ENCODE data around the gene POLR1C. TPM values are rescaled to one million over a fixed set of nuclear protein-coding genes. Genes with fewer than 3 reads are reported as not detected.
"Not testable (repeated sequence)": the region's sequence is repeated elsewhere in the genome, so short reads cannot be mapped to it uniquely, and the experiment has no call there.

POLR1C gene, protein sequence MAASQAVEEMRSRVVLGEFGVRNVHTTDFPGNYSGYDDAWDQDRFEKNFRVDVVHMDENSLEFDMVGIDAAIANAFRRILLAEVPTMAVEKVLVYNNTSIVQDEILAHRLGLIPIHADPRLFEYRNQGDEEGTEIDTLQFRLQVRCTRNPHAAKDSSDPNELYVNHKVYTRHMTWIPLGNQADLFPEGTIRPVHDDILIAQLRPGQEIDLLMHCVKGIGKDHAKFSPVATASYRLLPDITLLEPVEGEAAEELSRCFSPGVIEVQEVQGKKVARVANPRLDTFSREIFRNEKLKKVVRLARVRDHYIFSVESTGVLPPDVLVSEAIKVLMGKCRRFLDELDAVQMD
- total RNA-seq (2014; rRNA removed; shearing (Covaris generic); ENCODE audit: low replicate concordance), result 24.6 and 37.6 TPM in 2 replicates

DNA sequence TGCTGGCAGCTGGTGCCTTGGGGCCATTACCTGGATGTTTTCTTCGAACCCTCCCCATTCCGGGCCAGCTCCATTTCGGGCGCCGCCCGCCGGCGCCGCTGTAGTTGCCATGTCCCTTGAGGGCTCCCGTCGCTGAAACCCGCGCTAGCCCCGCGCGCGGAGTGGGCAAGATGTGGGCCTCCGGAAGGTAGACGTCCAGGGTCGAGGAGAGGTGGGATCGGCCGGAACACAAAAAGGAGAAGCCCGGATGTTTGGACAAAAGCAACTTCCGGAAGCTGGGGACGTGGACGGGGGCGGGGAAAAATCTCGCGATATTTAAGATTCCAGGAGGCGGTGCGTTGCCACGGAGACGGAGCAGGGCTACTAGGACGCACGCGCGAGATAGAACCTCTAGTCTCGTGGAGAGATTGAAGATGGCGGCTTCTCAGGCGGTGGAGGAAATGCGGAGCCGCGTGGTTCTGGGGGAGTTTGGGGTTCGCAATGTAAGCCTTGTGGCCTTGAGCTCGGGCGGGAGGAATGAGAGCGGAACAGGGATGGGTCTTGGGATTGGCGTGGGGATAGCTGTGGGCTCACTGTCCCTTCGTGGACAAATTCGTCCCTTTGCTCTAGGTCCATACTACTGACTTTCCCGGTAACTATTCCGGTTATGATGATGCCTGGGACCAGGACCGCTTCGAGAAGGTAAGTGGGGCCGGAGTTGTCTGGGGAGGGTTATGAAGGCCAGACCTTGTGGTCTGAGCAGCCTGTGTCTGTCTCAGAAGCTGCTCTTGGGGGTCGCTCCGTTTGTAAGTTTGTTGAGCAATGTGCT, at the start of gene POLR1C, which contains the start of gene YIPF3:
Gene POLR1C (plus strand): TSS at position 393 of the 808 bp plus-strand sequence. CDS start 21 bp downstream, at position 414.
Gene YIPF3 (minus strand): TSS at position 230 of the 808 bp plus-strand sequence. CDS start 119 bp downstream, at position 111.
- H3K9me3 ChIP-seq, result no peaks in the 10 kb centered on the region
- peaks cover 34% of the 10 kb centered on the region for H3K36me3 ChIP-seq
- no peaks in the 10 kb centered on the region for H3K27me3 ChIP-seq
- DNase-seq, result peak; percentile 90
- H3K4me3 ChIP-seq, result peak within 1 kb of the TSS; percentile 98

DNA sequence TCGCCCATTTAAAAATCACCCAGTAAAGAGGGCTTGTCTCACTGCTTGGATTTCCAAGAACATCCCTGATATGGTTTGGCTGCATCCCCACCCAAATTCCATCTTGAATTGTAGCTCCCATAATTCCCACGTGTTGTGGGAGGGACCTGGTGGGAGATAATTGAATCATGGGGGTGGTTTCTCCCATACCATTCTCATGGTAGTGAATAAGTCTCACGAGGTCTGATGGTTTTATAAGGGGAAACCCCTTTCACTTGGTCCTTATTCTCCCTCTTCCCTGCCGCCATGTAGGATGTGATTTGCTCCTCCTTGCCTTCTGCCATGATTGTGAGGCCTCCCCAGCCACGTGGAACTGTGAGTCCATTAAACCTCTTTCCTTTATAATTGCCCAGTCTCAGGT, 49.6 kb upstream of the POLR1C start:
- not testable (repeated sequence) for H3K4me3 ChIP-seq, H3K36me3 ChIP-seq, DNase-seq, H3K27me3 ChIP-seq, H3K9me3 ChIP-seq

DNA sequence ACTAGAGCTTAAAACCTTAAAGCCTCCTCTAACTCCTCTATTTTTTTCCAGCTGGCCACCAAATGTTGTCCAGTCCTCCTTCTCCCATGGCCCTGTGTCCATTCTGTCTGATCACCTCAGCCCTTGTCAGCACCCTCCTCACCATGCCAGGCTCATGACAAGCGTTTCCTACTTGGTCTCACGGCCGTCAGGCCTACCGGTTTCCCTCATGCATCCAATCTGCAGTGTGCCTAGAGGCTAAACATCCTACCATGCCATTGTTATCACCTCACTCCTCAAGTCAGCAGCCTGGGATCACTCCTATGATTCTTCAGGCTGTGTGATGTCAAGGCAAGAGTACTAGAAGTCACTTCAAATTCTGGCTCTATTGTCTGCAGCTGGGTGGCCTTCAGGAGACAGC, 49.1 kb upstream of the POLR1C start:
- H3K36me3 ChIP-seq, result no peaks in the 10 kb centered on the region
- no peak for DNase-seq
- H3K9me3 ChIP-seq, result no peaks in the 10 kb centered on the region
- H3K27me3 ChIP-seq, result no peaks in the 10 kb centered on the region
- no peak overlapping the region for H3K4me3 ChIP-seq

DNA sequence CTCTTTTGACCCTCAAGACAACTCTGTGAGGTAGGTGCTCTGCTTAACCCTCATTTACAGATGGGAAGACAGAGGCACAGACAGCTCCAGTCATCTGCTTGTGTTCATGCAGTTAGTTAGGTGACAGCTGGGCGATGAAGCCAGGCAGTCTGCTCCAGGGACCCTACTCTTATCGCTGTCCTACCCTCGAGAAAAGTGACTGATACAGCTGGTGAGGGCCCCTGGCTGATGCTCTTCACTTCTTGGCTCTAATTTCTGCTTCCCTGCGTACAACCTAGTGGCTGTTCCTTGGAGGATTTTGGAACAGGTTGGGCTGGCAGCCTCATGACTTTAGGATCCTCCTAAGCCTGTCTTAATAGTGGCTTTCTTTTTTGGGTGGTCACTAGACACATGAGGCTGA, 48.6 kb upstream of the POLR1C start:
- DNase-seq, result no peak
- H3K9me3 ChIP-seq, result no peaks in the 10 kb centered on the region
- H3K4me3 ChIP-seq, result no peak overlapping the region
- H3K36me3 ChIP-seq, result no peaks in the 10 kb centered on the region
- H3K27me3 ChIP-seq, result no peaks in the 10 kb centered on the region

DNA sequence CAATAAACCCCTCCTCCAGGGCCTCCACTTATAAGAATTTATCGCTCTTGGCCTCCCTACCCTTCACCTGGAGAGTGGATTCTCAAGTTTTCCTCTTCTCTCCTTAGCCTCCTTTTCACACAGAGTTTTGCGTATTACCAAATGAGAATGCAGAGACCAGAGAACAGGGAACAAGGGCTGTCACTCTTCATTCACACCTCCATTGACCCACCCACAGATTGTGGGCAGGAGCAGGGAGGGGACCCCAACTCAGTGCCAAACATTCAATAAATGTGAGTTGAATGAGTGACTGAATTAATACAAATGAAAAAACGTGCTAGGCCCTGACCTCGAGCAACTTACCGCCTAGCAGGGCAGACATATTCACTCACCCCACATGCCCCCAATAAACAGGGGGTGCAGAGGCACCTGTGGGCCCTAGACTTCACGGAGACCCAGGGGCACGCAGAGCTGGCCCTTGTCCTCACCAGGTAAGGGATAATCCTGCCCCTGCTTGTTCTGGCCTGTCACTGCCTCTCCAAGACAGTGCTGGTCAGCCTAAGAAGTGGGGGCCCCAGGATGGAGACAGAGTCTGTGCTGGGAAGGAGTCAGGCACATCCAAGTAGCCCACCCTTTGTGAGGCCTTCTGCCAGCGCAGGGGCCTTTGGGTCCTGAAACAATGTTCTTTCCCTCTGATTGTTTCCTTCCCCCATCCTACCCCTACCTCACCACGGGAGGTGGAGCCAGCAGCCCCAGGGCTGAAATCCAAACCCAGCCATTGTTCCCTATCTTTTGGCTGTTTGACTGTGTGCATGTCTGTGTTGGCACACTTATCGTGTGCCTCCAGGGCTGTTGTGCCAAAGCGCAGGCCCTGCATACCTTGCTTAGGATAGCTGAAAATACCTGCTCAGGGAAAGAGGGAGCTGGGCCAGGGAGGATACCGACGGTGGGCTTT, 47.9 kb upstream of the POLR1C start:
- DNase-seq, result no peak
- H3K4me3 ChIP-seq, result no peak overlapping the region
- H3K9me3 ChIP-seq, result no peaks in the 10 kb centered on the region
- H3K36me3 ChIP-seq, result no peaks in the 10 kb centered on the region
- H3K27me3 ChIP-seq, result no peaks in the 10 kb centered on the region

DNA sequence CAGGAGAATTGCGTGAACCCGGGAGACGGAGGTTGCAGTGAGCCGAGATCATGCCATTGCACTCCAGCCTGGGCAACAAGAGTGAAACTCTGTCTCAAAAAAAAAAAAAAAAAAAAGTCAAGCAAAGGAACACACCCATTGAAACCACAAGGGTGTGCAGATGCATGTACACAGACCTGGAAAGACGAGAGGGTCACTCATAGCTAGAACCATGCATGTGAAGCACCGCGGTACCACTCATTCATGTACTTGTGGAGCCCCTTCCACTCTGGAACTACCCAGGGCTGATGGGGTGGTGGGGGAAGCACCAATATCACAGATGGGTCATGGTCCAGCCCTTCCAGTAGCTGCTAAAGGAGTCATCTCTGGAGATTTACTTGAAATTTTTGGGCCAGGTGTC, 46.9 kb upstream of the POLR1C start:
- no peak for DNase-seq
- Histone ChIP-seq H3K9me3 (no peaks in the 10 kb centered on the region), H3K27me3 (no peaks in the 10 kb centered on the region), H3K36me3 (no peaks in the 10 kb centered on the region), H3K4me3 (no peak overlapping the region)

DNA sequence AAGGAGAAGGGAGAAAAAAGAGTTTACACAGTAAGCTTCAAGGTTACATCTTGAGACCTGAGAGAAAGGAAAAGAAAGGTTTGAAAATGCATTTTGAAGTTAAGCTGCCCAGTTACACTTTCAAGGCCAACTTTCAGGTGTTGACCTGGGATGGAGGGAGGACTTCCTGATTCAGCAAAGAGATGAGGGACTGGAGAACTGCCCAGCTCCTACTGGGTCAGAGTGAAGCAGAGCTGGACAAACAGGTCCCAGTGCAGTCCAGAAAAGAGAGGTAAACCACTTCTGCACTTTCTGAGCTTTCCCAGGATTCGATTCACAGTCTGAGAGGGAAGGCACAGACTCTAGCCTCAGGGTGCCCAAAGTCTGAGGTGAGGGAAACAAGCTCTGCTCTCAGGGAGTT, 45.5 kb upstream of the POLR1C start:
- Histone ChIP-seq H3K27me3 (no peaks in the 10 kb centered on the region), H3K4me3 (no peak overlapping the region), H3K9me3 (no peaks in the 10 kb centered on the region), H3K36me3 (no peaks in the 10 kb centered on the region)
- no peak for DNase-seq

DNA sequence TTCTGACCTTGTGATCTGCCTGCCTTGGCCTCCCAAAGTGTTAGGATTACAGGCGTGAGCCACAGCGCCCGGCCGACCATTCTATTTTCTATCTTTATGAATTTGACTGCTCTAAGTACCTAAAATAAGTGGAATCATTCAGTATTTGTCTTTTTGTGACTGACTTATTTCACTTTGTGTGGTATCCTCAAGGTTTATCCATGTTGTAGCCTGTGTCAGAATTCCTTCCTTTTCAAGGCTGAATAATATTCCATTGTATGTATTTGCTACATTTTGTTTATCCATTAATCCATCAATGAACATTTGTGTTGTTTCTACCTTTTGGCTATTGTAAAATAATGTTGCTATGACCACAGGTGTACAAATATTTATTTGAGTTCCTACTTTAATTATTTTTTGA, 44.4 kb upstream of the POLR1C start:
- Histone ChIP-seq H3K9me3 (no peaks in the 10 kb centered on the region), H3K27me3 (no peaks in the 10 kb centered on the region), H3K4me3 (no peak overlapping the region), H3K36me3 (no peaks in the 10 kb centered on the region)
- DNase-seq, result no peak

DNA sequence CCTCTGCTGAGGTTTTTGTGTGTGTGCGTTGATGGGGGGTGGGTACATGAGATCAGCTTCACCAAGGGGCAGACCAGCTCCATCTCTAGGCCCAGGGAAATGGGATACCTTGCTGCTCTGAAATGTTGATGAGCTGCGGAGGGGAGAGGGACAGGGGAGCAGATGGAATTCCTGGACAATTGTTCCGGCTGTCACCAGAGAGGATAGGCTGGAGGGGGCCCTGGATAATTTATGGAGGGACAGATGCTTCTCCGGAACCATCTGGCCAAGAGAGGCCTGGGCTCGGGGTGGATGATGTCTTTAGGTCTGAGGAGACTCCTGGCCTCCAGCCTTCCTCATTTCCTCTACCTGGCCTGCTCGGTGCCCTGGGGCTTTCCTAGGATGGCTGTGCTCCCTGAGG, 41.4 kb upstream of the POLR1C start:
- Histone ChIP-seq H3K4me3 (no peak overlapping the region), H3K9me3 (no peaks in the 10 kb centered on the region), H3K27me3 (no peaks in the 10 kb centered on the region), H3K36me3 (no peaks in the 10 kb centered on the region)
- DNase-seq, result no peak

DNA sequence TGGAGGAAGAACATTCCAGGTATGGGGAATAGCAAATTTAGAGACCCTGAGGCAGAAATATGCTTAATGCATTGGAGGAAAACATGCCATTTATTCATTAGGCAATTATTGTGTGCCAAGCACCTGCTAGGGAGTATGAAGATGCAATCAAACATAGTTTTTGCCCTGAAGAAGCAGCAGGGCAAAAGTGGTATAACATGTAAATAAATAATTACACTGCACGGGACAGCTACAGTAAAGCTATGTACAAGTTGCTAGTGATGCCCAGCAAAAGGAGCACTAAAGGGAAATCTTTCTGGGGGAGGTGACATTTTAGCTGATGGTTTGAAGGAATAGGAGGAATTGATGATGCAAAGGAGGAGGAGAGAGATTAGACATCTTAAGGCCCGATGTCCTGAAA, 40.1 kb upstream of the POLR1C start:
- no peak for DNase-seq
- H3K4me3 ChIP-seq, result peak overlapping the region; percentile 60
- no peaks in the 10 kb centered on the region for H3K27me3 ChIP-seq
- no peaks in the 10 kb centered on the region for H3K36me3 ChIP-seq
- no peaks in the 10 kb centered on the region for H3K9me3 ChIP-seq

DNA sequence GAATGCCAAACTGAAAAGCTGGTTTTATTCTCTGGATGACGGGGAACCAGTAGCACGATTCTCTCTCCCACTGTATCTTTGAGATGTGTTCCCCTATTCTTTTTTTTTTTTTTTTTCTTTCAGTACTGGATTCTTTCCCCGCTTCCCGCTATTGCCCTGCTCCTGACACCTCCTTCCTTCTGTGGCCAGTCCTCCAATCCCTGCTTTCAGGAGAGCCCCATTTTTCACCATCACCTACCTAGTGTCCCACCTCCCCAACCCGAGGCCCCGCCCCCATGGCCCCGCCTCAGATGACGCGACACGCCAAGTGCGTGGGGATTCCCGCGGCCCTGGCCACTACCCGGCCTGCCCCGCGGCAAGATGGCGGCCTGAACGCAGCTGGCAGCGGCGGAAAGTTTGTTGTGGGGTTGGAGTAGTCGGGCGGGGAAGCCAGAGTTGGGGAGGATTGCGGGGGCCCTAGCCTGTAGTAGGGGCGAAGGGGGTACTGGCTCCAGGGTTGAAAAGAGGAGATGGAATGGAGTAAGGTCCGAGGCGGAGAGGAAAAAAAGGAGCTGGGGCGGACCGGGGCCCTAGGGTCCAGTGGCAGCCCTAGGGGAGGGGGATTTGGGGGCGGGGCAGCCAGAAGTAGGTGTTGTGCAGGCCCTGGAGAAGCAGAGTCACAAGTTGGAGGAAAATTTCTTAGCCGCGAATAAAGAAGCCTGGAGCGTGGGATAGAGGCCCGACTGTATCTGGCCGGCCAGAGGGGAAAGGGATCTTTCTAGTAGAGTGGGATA, 39.5 kb upstream of the POLR1C start, which contains the start of gene TJAP1:
Gene TJAP1 (plus strand): TSS at position 336 of the 773 bp plus-strand sequence. CDS start 21,432 bp downstream, outside the sequence.
- no peaks in the 10 kb centered on the region for H3K27me3 ChIP-seq
- no peaks in the 10 kb centered on the region for H3K36me3 ChIP-seq
- peak within 1 kb of the TSS; percentile 60 for H3K4me3 ChIP-seq
- no peaks in the 10 kb centered on the region for H3K9me3 ChIP-seq
- peak; percentile 85 for DNase-seq

DNA sequence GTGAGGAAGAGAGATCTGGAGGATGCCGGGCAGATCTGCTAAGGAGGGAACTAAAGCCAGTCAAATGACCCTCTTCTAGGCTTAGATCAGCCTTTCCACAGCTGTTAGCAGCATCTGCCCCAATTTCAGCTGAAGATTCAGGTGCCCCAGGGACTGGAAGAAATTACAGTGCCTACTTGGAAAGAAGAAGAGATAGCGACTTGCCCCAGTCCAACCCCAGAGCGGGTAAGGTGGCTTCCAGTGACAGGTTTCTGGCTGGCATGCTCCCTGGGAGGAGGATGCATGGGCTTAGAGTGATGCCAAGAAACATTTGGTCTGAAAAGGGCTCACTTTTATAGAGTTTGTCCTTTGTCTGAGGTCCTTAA, 38.9 kb upstream of the POLR1C start:
- Histone ChIP-seq H3K27me3 (no peaks in the 10 kb centered on the region), H3K4me3 (peak overlapping the region; percentile 60), H3K9me3 (no peaks in the 10 kb centered on the region), H3K36me3 (no peaks in the 10 kb centered on the region)
- DNase-seq, result no peak

DNA sequence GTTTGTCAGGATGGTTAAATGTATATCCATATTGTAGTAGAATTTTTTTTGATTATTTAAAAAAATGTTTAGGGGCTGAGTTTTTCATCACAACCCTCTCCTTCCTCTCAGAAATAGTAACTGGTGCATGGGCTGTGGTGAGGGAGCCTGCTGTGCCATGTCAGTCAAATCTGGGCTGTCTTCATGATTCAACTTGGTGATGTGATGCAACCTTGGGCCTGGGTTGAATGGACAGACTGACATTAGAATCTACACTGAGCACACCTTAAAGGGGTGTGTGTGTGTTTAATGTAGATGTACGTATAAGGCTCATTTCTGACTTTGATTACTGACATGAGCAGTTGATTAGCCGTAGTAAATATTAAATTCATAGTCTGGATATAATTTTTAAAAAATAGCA, 35.8 kb upstream of the POLR1C start:
- Histone ChIP-seq H3K4me3 (no peak overlapping the region), H3K27me3 (no peaks in the 10 kb centered on the region), H3K36me3 (no peaks in the 10 kb centered on the region), H3K9me3 (no peaks in the 10 kb centered on the region)
- DNase-seq, result no peak

DNA sequence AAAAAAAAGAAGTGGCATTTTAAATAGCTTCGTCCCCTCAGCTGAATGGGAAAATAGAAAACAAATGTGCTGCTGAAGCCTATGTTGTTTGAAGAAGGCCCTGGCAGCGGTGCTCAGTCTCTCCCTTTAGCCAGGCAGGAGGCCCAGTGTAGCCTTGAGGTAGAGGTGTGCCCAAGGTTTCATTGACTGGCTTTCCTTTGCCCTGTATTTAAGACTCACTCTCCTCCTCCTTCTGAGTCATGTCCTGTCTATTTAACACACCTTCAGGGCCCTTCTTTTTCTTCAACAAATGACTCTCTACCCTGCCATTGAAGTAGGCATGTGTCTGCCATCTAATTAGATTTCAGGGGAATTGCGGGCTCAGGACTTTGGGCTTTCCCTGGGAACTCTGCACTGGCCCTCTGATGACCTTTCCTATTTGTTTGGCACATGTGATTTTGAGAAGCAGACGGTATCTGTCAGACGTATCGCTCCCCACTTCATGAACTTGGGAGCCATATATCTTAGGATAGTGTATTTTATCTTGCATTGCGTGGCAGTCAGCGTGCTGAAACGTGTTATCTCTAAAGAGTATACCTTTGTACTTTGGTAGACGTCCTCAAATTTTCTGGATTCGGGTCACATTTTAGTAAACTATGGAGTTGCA, 35.2 kb upstream of the POLR1C start:
- Histone ChIP-seq H3K27me3 (no peaks in the 10 kb centered on the region), H3K4me3 (no peak overlapping the region), H3K36me3 (no peaks in the 10 kb centered on the region), H3K9me3 (no peaks in the 10 kb centered on the region)
- DNase-seq, result no peak

DNA sequence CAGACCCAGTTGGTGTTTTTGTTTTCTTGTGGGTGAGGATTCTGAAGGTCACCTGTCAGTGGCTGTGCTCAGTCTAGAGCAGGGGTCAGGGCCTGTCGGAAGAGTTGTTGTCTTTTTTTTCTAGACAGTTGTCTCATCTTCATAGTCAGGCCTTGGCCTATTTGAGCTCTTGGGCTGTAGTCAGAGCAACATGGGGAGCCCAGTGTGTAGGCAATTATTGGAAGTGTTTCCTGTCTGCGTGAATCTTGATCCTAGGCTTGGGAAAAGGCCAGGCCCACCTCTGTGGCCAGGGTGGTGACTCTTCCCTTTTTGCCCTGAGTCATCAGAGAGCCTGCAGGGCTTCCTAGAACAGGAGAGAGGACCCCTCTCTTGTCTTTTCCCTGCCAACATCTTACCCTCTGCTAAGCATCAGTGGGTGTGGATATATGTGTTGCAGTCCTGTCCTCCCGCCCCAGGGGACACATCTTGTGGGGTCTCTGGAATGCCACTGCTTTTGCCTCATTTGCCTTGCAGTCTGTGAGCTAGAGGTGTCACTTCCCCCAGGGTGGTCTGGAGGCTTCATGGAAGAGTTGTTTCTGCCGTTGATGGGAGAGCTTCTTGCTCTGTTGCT, 28.1 kb upstream of the POLR1C start:
- H3K27me3 ChIP-seq, result no peaks in the 10 kb centered on the region
- no peaks in the 10 kb centered on the region for H3K36me3 ChIP-seq
- peak; percentile 59 for DNase-seq
- H3K9me3 ChIP-seq, result no peaks in the 10 kb centered on the region
- H3K4me3 ChIP-seq, result no peak overlapping the region
